ENCODE measurements around the gene PPA2. TPM values are rescaled to one million over a fixed set of nuclear protein-coding genes. Genes with fewer than 3 reads are reported as not detected.

Gene PPA2
- total RNA-seq, 4 donors from 2014 or later = 71.5 to 142 (median 73.0) TPM

DNA sequence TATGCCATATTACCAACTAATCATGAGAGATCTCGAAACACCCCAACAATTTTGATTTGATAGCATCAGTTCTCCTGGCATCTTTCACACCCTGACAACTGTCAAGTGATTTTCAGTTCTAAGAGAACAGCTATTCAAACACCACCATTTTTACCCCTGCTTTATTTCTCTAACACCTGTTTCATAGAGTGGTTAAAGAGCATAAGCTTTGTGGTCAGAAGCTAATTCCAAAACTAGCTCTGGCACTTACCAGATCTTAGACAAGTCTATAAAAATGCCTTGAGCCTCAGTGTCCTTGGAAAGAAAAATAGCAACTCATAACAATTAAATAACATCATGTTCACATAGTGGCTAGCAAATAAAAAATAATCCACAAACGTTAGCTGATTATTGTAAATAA, 17.9 kb downstream of the PPA2 start:
- Histone ChIP-seq H3K27ac (no peak overlapping the region), H3K36me3 (peaks cover 0 to 27% of the 10 kb centered on the region in 2 donors), H3K27me3 (no peaks in the 10 kb centered on the region), H3K4me3 (no peak overlapping the region), H3K4me1 (no peaks in the 10 kb centered on the region), H3K9me3 (no peaks in the 10 kb centered on the region)
- 58 to 100% methylated on average over 1 to 2 of the region's 2 CpGs for WGBS, 2 donors (ENCODE audit: low coverage in 1 of 2)
- ATAC-seq = no peak
- no peak for TF ChIP-seq POLR2AphosphoS5 (IDR thresholded peaks at IDR 0.05)
- no peak for TF ChIP-seq EP300 (IDR thresholded peaks at IDR 0.05)
- TF ChIP-seq POLR2A (IDR thresholded peaks at IDR 0.05) = no peak
- TF ChIP-seq, protein P1, sequence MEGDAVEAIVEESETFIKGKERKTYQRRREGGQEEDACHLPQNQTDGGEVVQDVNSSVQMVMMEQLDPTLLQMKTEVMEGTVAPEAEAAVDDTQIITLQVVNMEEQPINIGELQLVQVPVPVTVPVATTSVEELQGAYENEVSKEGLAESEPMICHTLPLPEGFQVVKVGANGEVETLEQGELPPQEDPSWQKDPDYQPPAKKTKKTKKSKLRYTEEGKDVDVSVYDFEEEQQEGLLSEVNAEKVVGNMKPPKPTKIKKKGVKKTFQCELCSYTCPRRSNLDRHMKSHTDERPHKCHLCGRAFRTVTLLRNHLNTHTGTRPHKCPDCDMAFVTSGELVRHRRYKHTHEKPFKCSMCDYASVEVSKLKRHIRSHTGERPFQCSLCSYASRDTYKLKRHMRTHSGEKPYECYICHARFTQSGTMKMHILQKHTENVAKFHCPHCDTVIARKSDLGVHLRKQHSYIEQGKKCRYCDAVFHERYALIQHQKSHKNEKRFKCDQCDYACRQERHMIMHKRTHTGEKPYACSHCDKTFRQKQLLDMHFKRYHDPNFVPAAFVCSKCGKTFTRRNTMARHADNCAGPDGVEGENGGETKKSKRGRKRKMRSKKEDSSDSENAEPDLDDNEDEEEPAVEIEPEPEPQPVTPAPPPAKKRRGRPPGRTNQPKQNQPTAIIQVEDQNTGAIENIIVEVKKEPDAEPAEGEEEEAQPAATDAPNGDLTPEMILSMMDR (IDR thresholded peaks at IDR 0.05) = no peak

DNA sequence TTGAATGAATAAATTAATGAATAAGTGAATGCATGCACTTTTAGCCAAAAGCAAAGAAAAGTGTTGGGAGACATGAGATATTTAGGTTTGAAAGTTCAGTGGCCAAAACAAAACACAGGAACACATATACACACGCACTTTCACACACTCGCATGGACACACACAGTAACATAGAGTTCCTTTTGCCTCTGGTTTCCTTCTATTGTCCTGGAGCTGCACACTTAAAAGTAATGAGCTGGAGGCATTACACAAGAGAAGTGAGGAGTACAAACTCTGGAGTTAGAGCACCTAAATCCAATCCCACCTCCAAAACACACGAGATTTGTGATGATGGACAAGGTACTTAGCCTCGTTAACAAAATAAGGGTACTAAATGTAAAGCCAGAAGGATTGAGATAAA, 18.7 kb downstream of the PPA2 start:
- H3K9me3 ChIP-seq = no peaks in the 10 kb centered on the region
- no peaks in the 10 kb centered on the region for H3K4me1 ChIP-seq
- no peak overlapping the region for H3K27ac ChIP-seq
- no peak for ATAC-seq
- 83 to 91% methylated on average over 1 to 4 of the region's 4 CpGs for WGBS, 2 donors (ENCODE audit: low coverage in 1 of 2)
- H3K36me3 ChIP-seq = peaks cover 0 to 27% of the 10 kb centered on the region in 2 donors
- no peak overlapping the region for H3K4me3 ChIP-seq
- H3K27me3 ChIP-seq = no peaks in the 10 kb centered on the region
- TF ChIP-seq EP300 (IDR thresholded peaks at IDR 0.05) (no peak), POLR2AphosphoS5 (IDR thresholded peaks at IDR 0.05) (no peak), POLR2A (IDR thresholded peaks at IDR 0.05) (no peak)
- TF ChIP-seq, protein P1 (IDR thresholded peaks at IDR 0.05) = no peak

DNA sequence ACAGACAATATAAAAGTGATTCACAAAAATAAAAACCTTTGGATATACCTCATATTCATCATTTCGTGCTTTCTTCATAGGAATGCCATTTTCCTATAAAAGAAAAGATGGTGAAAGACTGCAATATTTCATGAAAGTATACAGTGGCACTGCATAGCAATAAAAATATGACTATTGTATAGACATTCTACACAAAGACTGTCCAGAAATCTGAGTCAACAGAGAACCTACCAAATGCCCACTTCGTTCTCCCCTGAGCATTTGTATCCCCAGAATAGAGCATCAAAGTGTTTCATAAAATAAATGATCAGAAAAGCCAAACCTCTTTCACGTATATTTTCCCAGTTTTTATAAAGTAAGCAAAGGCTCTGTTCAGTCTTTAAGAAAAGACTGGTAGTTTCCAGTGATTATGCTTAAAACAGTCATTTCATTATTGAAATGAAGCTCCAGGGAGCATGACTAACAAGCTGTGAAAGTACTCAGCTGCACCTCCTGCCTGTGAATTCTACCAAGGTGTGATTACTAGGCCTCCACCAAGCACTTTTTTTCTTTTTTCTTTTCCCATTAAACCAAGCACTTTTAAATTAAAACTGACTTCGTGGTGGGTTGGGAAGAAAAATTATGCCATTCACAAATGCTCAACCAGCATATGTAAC, 20.2 kb downstream of the PPA2 start:
- 74 to 87% methylated on average over 4 of the region's 4 CpGs for WGBS, 2 donors (ENCODE audit: low coverage in 1 of 2)

GRCh38 chr4:105451346-105451745, 22.5 kb downstream of the PPA2 start:
- no peak for TF ChIP-seq EP300 (IDR thresholded peaks at IDR 0.05)
- no peak for TF ChIP-seq POLR2A (IDR thresholded peaks at IDR 0.05)
- TF ChIP-seq, protein P1 (IDR thresholded peaks at IDR 0.05) = no peak
- no peak for TF ChIP-seq POLR2AphosphoS5 (IDR thresholded peaks at IDR 0.05)
- Histone ChIP-seq H3K27me3 (no peaks in the 10 kb centered on the region), H3K4me3 (no peak overlapping the region), H3K27ac (no peak overlapping the region), H3K4me1 (no peaks in the 10 kb centered on the region), H3K9me3 (no peaks in the 10 kb centered on the region), H3K36me3 (peaks cover 0 to 39% of the 10 kb centered on the region in 2 donors)
- WGBS, 2 donors (ENCODE audit: low coverage in 1 of 2) = 93 to 94% methylated on average over 2 of the region's 2 CpGs
- ATAC-seq = no peak

More for the DNA sequence above, 20.2 kb downstream of the PPA2 start:
- Histone ChIP-seq H3K4me3 (no peak overlapping the region), H3K27me3 (no peaks in the 10 kb centered on the region), H3K4me1 (no peaks in the 10 kb centered on the region), H3K36me3 (peaks cover 0 to 27% of the 10 kb centered on the region in 2 donors), H3K27ac (no peak overlapping the region), H3K9me3 (no peaks in the 10 kb centered on the region)
- TF ChIP-seq, protein P1 (IDR thresholded peaks at IDR 0.05) = no peak
- TF ChIP-seq POLR2A (IDR thresholded peaks at IDR 0.05) (no peak), EP300 (IDR thresholded peaks at IDR 0.05) (no peak), POLR2AphosphoS5 (IDR thresholded peaks at IDR 0.05) (no peak)
- no peak for ATAC-seq

DNA sequence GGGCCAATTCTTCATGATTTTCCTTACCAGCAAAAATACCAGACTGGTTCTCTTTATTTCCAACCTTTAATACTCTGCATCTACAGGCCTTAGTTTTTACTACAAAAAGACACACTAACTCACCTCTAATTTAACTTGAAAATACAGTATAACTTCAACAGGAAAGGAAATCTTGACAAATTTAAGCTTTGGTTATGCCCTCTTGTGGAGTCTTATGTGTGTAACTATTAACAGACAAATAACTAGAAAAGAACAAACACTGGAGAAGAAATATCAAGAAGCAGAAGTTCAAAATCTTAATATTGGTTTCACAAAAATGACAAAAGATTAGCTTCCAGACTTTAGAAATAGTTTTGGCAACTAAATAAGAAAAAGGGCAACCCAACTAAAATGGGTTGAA, 33.0 kb downstream of the PPA2 start:
- no peak for ATAC-seq
- H3K36me3 ChIP-seq = peaks cover 10 to 73% of the 10 kb centered on the region in 2 donors
- H3K4me1 ChIP-seq = no peaks in the 10 kb centered on the region
- H3K27ac ChIP-seq = no peak overlapping the region
- no peak overlapping the region for H3K4me3 ChIP-seq
- TF ChIP-seq POLR2A (IDR thresholded peaks at IDR 0.05) (no peak), EP300 (IDR thresholded peaks at IDR 0.05) (no peak), POLR2AphosphoS5 (IDR thresholded peaks at IDR 0.05) (no peak)
- TF ChIP-seq, protein P1 (IDR thresholded peaks at IDR 0.05) = no peak
- no peaks in the 10 kb centered on the region for H3K9me3 ChIP-seq
- H3K27me3 ChIP-seq = no peaks in the 10 kb centered on the region
